MM.1S (cell line): Measurements from ENCODE around the gene MEF2C.

Source experiments
- DNase-seq: peaks from one replicate; pipeline ENCODE4 v3.0.0-alpha.2; 2015
- H2AFZ ChIP-seq: fragments of 300-600 bp; sonication (generic); 2 replicates; pipeline ENCODE4 v1.6.0; 2016; ENCODE audit warnings: antibody characterized with exemption, low read length
- H3F3A ChIP-seq: fragments of 300-600 bp; sonication (generic); 2 replicates; pipeline ENCODE4 v1.6.1; 2016; ENCODE audit warnings: mild to moderate bottlenecking, antibody characterized with exemption, low read length, moderate library complexity, mixed read lengths; ENCODE audit not compliant: insufficient read depth
- H3K27ac ChIP-seq: fragments of 300-600 bp; sonication (generic); 2 replicates; pipeline ENCODE4 v1.5.1; 2016; ENCODE audit warnings: mild to moderate bottlenecking, low read length
- H3K27me3 ChIP-seq: fragments of 300-600 bp; sonication (generic); replicated peaks from 2 replicates; pipeline ENCODE4 v1.6.0; 2016; ENCODE audit warnings: low read length; ENCODE audit not compliant: insufficient read depth
- H3K36me3 ChIP-seq: fragments of 300-600 bp; sonication (generic); replicated peaks from 2 replicates; pipeline ENCODE4 v1.6.1; 2016; ENCODE audit warnings: mild to moderate bottlenecking, low read length, mixed read lengths; ENCODE audit not compliant: insufficient read depth
- H3K4me1 ChIP-seq: fragments of 300-600 bp; sonication (generic); 2 replicates; pipeline ENCODE4 v1.6.1; 2016; ENCODE audit warnings: low read length, mixed read lengths
- H3K4me2 ChIP-seq: fragments of 300-600 bp; sonication (generic); 2 replicates; pipeline ENCODE4 v1.6.0; 2016; ENCODE audit warnings: low read depth, low read length
- H3K4me3 ChIP-seq: fragments of 300-600 bp; sonication (generic); 2 replicates; pipeline ENCODE4 v1.5.1; 2016; ENCODE audit warnings: low read length, mixed read lengths
- H3K79me2 ChIP-seq: fragments of 300-600 bp; sonication (generic); 2 replicates; pipeline ENCODE4 v1.6.1; 2016; ENCODE audit warnings: mixed run types, low read length, mixed read lengths
- H3K9ac ChIP-seq: fragments of 300-600 bp; sonication (generic); 2 replicates; pipeline ENCODE4 v1.6.1; 2016; ENCODE audit warnings: low read length, mixed read lengths
- H3K9me2 ChIP-seq: fragments of 300-600 bp; sonication (generic); replicated peaks from 2 replicates; pipeline ENCODE4 v1.6.1; 2016; ENCODE audit warnings: mild to moderate bottlenecking, low read length, mixed read lengths; ENCODE audit not compliant: insufficient read depth
- H3K9me3 ChIP-seq: fragments of 300-600 bp; sonication (generic); replicated peaks from 2 replicates; pipeline ENCODE4 v1.6.1; 2016; ENCODE audit warnings: mild to moderate bottlenecking, low read length, mixed read lengths; ENCODE audit not compliant: insufficient read depth
- H4K20me1 ChIP-seq: fragments of 300-600 bp; sonication (generic); 2 replicates; pipeline ENCODE4 v1.6.1; 2016; ENCODE audit warnings: mild to moderate bottlenecking, low read length, moderate library complexity, mixed read lengths; ENCODE audit not compliant: insufficient read depth
- CTCF ChIP-seq: fragments of 300-600 bp; sonication (generic); IDR thresholded peaks from 2 replicates; pipeline ENCODE4 v1.5.1; 2016; ENCODE audit warnings: antibody characterized with exemption, low read length, mixed read lengths
- EZH2 ChIP-seq: fragments of 300-600 bp; sonication (generic); optimal IDR thresholded peaks from 2 replicates; pipeline ENCODE3; 2017; ENCODE audit warnings: low read depth, mild to moderate bottlenecking, antibody characterized with exemption, low read length, mixed read lengths
- EZH2phosphoT487 ChIP-seq: fragments of 300-600 bp; sonication (generic); IDR thresholded peaks from 2 replicates; pipeline ENCODE4 v1.6.1; 2018; ENCODE audit warnings: antibody characterized with exemption, low read length

The MEF2C gene

GRCh38 chr5:88669371-88670050 lies 213.5 kb downstream of the MEF2C start:
- no peak overlapping the region for H3K27ac ChIP-seq
- no peak overlapping the region for H3K4me3 ChIP-seq
- H3K9me3 ChIP-seq: no peaks in the 10 kb centered on the region
- H3K9ac ChIP-seq: no peak overlapping the region
- peaks cover 38% of the 10 kb centered on the region for H3K4me1 ChIP-seq
- H4K20me1 ChIP-seq: no peaks in the 10 kb centered on the region
- TF ChIP-seq EZH2phosphoT487 (no peak), CTCF (no peak), EZH2 (no peak)
- 0 out of 2 replicates have a peak overlapping the region, but pooled peaks have one; percentile 12 for H3K4me2 ChIP-seq
- H3K27me3 ChIP-seq: no peaks in the 10 kb centered on the region
- no peak for DNase-seq
- H2AFZ ChIP-seq: no peak overlapping the region
- no peaks in the 10 kb centered on the region for H3K36me3 ChIP-seq
- H3F3A ChIP-seq: peaks cover 21% of the 10 kb centered on the region
- H3K79me2 ChIP-seq: peaks cover 20% of the 10 kb centered on the region
- H3K9me2 ChIP-seq: no peaks in the 10 kb centered on the region

- Histone ChIP-seq H3K27me3 (no peaks in the 10 kb centered on the region), H3K4me1 (peaks cover 35% of the 10 kb centered on the region), H3K79me2 (peaks cover 21% of the 10 kb centered on the region), H3K36me3 (no peaks in the 10 kb centered on the region), H3K4me3 (peak overlapping the region; percentile 79), H4K20me1 (no peaks in the 10 kb centered on the region), H2AFZ (peak overlapping the region; percentile 78), H3K27ac (peak overlapping the region; percentile 66; the same call in 1 of the 2 replicates), H3F3A (peaks cover 8% of the 10 kb centered on the region), H3K9me2 (no peaks in the 10 kb centered on the region), H3K9ac (peak overlapping the region; percentile 72), H3K9me3 (no peaks in the 10 kb centered on the region), H3K4me2 (peak overlapping the region; percentile 80)
- no peak for DNase-seq
- TF ChIP-seq CTCF (no peak), EZH2 (no peak), EZH2phosphoT487 (no peak)
Observed at GRCh38 chr5:88667496-88668201, 215.3 kb downstream of the MEF2C start.
